ENCODE data around the gene AQP6.

The AQP6 gene

DNA sequence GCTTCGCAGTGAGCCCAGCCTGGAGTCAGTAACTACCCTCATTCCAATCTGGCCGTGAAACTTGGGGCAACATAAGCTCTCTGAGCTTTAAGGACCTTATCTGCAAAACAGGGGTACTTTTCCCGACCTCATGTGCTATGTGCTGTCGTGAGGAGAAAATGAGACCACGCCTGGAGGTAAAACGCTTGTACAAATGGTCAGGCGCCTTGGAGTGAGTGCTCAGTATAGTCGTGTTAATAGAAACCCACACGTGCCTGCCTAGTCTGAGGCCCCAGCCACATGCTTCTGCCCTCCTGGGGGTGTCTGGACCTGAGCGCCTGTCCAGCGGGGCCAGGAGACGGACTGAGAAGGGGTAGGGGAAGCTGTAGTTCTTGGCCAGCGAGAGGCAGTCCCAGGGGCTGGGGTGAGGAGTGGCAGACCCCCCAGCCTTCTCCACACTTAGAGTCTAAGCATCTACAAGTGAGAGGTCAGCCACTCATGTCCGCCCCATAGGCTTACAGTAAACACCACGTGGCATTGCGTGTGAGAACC lies 6.2 kb upstream of the AQP6 start:
- in situ Hi-C loops (cut with MboI; ENCODE audit: low sequenced_read_pairs), result loop anchor here (5.0 kb wide), 1 partner anchor 101 kb away; no protein-coding TSS in a partner anchor
- H3K36me3 ChIP-seq (replicated peaks), result no peaks in the 10 kb centered on the region; the same call in 1 of the 2 replicates
- H3K9me3 ChIP-seq, result no peaks in the 10 kb centered on the region
- 0 out of 2 replicates have a peak, but pooled peaks cover 4% of the 10 kb centered on the region for H3K27me3 ChIP-seq (ENCODE audit: low read depth)
- H3K4me3 ChIP-seq, result no peak overlapping the region
- peaks cover 5% of the 10 kb centered on the region for H3K4me1 ChIP-seq
- no peak for DNase-seq (ENCODE audit: low spot score in 2 of 2)

DNA sequence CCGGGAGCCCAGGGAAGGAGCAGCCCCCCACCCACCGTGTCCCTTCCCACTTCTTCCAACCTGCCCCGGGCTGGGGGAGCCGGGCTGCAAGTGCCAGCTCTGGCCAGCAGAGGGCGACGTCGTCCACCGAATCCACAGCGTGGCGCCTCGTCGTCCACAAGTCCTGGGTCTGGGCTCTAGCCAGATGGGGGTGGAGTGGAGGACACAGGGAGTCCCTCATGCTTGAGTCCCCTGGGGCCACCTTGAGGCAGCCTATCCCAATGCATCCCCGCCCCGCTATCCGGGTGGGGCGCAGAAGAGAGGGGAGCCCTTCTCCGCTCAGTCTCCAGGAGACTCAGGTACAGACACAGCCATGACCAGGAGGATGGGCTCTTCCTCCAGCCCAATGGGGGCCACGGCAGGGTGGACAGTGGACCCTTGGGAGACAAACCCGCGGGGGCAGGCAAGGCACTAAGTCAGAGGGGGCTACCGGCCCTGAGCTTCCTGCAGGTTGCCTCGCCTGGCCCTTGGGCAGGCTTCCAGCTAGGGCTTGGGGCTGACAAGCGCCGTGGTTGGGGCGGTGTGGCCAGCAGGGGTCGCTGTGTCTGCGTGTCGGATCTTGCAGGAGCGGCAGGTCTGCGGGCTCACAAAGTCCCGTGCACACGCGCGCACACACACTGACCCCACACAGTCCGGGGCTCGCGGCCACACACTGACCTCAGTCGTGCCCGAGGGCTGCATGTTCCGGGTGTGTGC lies 5.5 kb upstream of the AQP6 start:
- Histone ChIP-seq H3K4me3 (peak overlapping the region; percentile 26), H3K4me1 (peaks cover 5% of the 10 kb centered on the region), H3K27me3 (ENCODE audit: low read depth) (0 out of 2 replicates have a peak, but pooled peaks cover 4% of the 10 kb centered on the region), H3K36me3 (replicated peaks) (no peaks in the 10 kb centered on the region; the same call in 1 of the 2 replicates), H3K9me3 (no peaks in the 10 kb centered on the region)
- in situ Hi-C loops (cut with MboI; ENCODE audit: low sequenced_read_pairs), result loop anchor here (5.0 kb wide), 1 partner anchor 100 kb away; no protein-coding TSS in a partner anchor
- DNase-seq (ENCODE audit: low spot score in 2 of 2), result peak; percentile 70 to 97

DNA sequence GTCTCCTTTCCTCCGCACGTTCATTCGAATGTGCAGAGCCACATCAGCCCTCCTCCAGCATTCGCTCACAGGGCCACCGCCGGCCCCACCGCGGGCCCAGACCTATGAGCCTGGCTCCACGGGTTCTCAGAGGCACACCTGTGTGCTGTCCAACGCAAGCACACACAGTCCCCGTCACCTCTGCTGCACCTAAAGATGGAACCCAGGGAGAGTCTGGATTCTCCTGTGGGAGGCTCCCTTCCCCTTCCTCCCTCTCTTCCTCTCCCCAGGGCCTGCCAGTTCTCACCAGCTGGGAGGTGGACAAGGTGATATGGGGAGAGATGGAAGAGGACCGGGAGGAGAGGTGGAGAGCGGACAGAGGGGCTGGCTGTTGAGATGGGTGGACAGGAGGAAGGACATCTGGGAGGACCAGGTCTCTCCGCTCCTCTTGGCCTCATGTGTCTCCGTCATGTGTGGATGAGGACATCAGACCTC lies 4.9 kb upstream of the AQP6 start:
- Histone ChIP-seq H3K9me3 (no peaks in the 10 kb centered on the region), H3K27me3 (ENCODE audit: low read depth) (0 out of 2 replicates have a peak, but pooled peaks cover 4% of the 10 kb centered on the region), H3K4me3 (peak overlapping the region; percentile 26), H3K36me3 (replicated peaks) (no peaks in the 10 kb centered on the region; the same call in 1 of the 2 replicates), H3K4me1 (peaks cover 5% of the 10 kb centered on the region)
- in situ Hi-C loops (cut with MboI; ENCODE audit: low sequenced_read_pairs), result loop anchor here (5.0 kb wide), 1 partner anchor 99 kb away; no protein-coding TSS in a partner anchor
- DNase-seq (ENCODE audit: low spot score in 2 of 2), result no peak

DNA sequence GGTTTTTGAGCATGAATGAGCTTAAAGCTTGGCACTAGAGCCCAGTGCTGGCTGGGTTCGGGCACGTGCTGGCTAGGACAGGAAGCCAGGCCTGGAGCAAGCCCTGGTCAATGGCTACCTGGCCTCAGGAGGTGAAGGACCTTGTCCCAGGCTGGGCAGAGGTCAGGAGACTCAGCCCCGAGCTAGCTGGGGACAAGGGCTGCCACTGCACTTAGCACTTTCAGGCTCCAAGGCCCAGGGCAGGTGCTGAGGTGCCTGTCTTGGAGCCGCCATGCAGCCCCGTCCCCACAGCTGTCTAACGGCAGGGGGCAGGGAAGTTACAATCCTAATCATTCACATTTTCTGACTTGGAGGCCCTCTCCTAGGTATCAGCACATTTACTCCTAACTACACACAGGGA lies 4.3 kb upstream of the AQP6 start:
- Histone ChIP-seq H3K27me3 (ENCODE audit: low read depth) (0 out of 2 replicates have a peak, but pooled peaks cover 4% of the 10 kb centered on the region), H3K9me3 (no peaks in the 10 kb centered on the region), H3K4me3 (no peak overlapping the region), H3K36me3 (replicated peaks) (no peaks in the 10 kb centered on the region; the same call in 1 of the 2 replicates), H3K4me1 (peaks cover 5% of the 10 kb centered on the region)
- in situ Hi-C loops (cut with MboI; ENCODE audit: low sequenced_read_pairs), result loop anchor here (5.0 kb wide), 1 partner anchor 99 kb away; no protein-coding TSS in a partner anchor
- DNase-seq (ENCODE audit: low spot score in 2 of 2), result no peak

DNA sequence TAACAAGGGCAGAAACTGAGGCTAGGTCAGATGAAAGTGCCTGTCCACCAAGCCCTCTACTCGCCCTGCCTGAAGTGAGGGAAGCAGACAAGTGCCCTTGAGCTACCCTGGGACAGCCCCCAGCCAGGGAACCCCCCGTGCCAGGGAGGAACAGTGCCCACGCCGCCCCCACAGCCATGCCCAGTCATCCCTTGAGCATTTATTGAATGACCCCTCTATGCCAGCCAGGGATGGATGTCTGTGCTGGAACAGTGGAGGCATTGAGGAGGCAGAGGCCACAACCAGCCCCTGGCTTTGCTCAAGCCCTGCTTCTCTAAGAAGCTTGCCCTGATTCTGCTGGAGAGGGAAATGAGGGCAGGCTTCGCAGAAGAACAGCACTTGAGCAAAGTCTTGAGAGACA lies 3.7 kb upstream of the AQP6 start:
- H3K27me3 ChIP-seq (ENCODE audit: low read depth), result 0 out of 2 replicates have a peak, but pooled peaks cover 4% of the 10 kb centered on the region
- no peaks in the 10 kb centered on the region for H3K9me3 ChIP-seq
- DNase-seq (ENCODE audit: low spot score in 2 of 2), result no peak
- in situ Hi-C loops (cut with MboI; ENCODE audit: low sequenced_read_pairs), result loop anchor here (5.0 kb wide), 1 partner anchor 98 kb away; no protein-coding TSS in a partner anchor
- no peaks in the 10 kb centered on the region; the same call in 1 of the 2 replicates for H3K36me3 ChIP-seq (replicated peaks)
- H3K4me1 ChIP-seq, result peaks cover 5% of the 10 kb centered on the region
- no peak overlapping the region for H3K4me3 ChIP-seq

DNA sequence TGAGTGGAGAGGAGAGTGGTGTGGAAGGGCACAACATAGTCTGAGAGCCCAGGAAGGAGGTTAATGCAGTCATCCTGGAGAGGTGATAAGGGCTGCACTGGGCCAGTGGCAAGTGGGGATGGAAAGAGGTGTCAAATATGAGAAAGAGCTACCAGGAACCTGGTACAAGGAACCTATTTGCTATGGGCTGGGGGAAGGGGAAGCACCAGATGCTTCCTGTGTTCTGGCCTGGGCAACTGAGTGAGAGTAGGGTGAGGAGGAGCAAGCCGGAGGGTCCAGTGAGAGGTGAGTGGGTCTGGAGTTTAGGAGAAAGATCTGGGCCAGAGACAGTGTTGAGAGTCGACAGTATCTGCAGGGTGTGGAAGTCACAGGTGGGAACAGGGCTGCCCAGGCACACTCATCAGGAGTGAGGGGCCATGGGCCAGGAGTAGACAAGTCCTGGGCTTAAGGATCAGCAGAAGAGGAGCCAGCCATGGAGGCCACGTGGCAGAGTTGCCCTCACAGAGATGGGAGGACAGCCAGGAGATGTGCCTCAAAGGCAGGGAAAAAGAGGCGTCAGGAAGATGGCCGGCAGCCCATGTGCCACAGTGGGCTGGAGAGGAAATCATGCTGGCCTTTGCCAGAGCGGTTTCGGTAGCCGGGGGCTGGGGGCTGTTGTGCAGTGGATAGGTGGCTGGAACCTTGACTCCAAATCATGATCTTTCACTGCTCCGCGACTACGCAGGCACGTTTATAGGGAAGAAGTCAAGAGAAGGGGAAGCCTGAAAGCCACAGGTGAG lies 2.9 kb upstream of the AQP6 start:
- H3K36me3 ChIP-seq (replicated peaks), result no peaks in the 10 kb centered on the region; the same call in 1 of the 2 replicates

DNA sequence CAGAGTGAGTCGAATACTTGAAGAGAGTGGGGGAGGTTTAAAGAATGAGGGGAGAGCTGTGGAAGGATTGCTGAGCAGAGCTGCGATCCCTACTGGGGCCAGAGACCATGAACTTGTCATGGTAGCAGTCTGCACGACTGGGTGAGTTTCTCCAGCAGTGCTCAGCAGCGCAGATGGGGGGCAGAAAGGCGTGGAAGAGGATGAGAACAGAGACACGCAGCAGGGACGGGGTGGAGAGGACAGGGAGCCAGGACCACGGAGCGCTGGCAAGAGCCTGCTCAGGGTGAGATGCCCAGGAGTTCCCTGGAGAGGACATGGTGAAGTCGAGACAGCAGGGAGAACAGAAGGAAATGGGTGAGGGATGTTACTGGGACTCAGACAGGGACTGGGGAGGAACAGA lies 2.1 kb upstream of the AQP6 start:
- DNase-seq (ENCODE audit: low spot score in 2 of 2), result no peak
- H3K36me3 ChIP-seq (replicated peaks), result no peaks in the 10 kb centered on the region; the same call in 1 of the 2 replicates
- H3K9me3 ChIP-seq, result no peaks in the 10 kb centered on the region
- no peak overlapping the region for H3K4me3 ChIP-seq
- in situ Hi-C loops (cut with MboI; ENCODE audit: low sequenced_read_pairs), result no loop called here
- peaks cover 5% of the 10 kb centered on the region for H3K4me1 ChIP-seq
- H3K27me3 ChIP-seq (ENCODE audit: low read depth), result no peaks in the 10 kb centered on the region

More for the DNA sequence above, 2.9 kb upstream of the AQP6 start:
- in situ Hi-C loops (cut with MboI; ENCODE audit: low sequenced_read_pairs), result loop anchor here (5.0 kb wide), 1 partner anchor 97 kb away; no protein-coding TSS in a partner anchor
- Histone ChIP-seq H3K27me3 (ENCODE audit: low read depth) (no peaks in the 10 kb centered on the region), H3K4me1 (peaks cover 5% of the 10 kb centered on the region), H3K9me3 (no peaks in the 10 kb centered on the region), H3K4me3 (no peak overlapping the region)
- no peak for DNase-seq (ENCODE audit: low spot score in 2 of 2)

DNA sequence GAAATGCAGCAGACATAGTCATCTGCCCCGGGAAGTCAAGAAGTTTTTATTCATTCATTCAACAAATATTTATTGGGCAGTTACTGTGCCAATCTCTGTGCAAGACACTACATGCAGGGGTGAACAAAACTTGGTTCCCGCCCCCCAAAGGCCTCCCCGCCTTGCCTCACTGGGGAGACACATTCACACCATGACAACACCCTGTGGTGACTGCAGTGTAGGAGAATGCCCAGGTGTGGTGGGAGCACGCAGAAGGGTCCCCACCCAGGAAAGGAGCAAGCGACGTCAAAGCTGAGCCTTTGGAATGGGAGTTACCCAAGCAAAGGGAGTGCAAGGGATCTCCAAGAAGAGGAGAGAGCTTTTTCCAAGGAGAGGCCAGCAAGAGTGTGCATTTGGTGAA lies 1.6 kb upstream of the AQP6 start:
- Histone ChIP-seq H3K9me3 (no peaks in the 10 kb centered on the region), H3K36me3 (replicated peaks) (no peaks in the 10 kb centered on the region; the same call in 1 of the 2 replicates), H3K4me1 (peaks cover 5% of the 10 kb centered on the region), H3K27me3 (ENCODE audit: low read depth) (no peaks in the 10 kb centered on the region), H3K4me3 (no peak overlapping the region)
- in situ Hi-C loops (cut with MboI; ENCODE audit: low sequenced_read_pairs), result no loop called here
- DNase-seq (ENCODE audit: low spot score in 2 of 2), result no peak

DNA sequence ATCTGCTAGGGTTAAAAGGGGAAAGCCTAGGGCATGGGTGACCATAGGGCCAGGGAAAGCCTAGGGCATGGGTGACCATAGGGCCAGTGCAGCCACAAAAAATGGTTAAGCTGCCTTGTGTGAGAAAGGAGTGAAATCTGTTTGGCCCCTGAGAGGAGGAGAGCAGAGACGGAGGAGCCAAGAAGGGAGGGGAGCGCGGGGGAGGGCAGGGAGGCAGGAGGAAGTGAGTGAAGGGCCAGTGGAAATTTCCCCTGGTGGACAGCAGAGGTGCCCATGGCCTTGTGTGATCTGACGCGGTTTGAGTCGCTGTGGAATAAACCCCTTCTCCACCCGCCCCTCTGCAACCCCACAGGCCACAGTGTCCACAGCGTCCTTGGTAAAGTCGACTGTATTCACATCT lies 618 bp upstream of the AQP6 start:
- in situ Hi-C loops (cut with MboI; ENCODE audit: low sequenced_read_pairs), result no loop called here
- Histone ChIP-seq H3K4me1 (peaks cover 5% of the 10 kb centered on the region), H3K36me3 (replicated peaks) (no peaks in the 10 kb centered on the region; the same call in 1 of the 2 replicates), H3K9me3 (no peaks in the 10 kb centered on the region), H3K4me3 (no peak overlapping the region), H3K27me3 (ENCODE audit: low read depth) (no peaks in the 10 kb centered on the region)
- DNase-seq (ENCODE audit: low spot score in 2 of 2), result no peak

DNA sequence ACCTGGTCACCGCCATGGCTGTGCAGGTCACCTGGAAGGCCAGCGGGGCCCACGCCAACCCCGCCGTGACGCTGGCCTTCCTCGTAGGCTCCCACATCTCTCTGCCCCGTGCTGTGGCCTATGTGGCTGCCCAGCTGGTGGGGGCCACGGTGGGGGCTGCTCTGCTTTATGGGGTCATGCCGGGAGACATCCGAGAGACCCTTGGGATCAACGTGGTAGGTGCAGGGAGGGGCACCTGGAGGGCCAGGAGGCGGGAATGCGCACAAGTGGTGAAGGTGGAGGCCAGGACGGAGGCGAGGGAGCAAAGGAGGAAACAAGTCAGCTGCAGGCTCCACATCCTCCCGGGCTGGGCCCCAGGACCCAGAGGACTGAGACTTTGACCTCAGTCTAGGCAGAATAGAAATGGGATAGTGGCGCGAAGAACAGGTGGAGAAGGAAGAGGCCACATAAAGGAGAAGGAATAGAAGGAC lies 649 bp downstream of the AQP6 start:
- Histone ChIP-seq H3K27me3 (ENCODE audit: low read depth) (no peaks in the 10 kb centered on the region), H3K4me3 (no peak overlapping the region), H3K36me3 (replicated peaks) (no peaks in the 10 kb centered on the region), H3K4me1 (no peaks in the 10 kb centered on the region), H3K9me3 (no peaks in the 10 kb centered on the region)
- in situ Hi-C loops (cut with MboI; ENCODE audit: low sequenced_read_pairs), result no loop called here
- no peak for DNase-seq (ENCODE audit: low spot score in 2 of 2)

DNA sequence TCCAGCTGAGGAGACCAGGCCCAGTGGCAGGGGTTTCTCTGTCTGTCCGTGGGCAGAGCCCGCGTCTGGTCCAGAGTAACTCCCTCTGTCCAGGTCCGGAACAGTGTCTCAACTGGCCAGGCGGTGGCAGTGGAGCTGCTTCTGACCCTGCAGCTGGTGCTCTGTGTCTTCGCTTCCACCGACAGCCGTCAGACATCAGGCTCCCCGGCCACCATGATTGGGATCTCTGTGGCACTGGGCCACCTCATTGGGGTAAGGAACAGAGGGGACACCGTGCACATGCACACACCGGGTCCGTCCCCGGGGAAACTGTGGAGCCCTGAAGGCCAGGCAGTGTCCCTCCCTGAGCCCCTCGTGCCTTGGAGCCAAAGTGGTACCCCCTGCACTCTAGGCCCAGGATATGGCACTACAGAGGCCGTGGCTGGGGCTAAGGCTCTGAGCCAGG lies 1.5 kb downstream of the AQP6 start:
- Histone ChIP-seq H3K4me1 (no peaks in the 10 kb centered on the region), H3K36me3 (replicated peaks) (no peaks in the 10 kb centered on the region), H3K27me3 (ENCODE audit: low read depth) (no peaks in the 10 kb centered on the region), H3K4me3 (no peak overlapping the region), H3K9me3 (no peaks in the 10 kb centered on the region)
- no peak for DNase-seq (ENCODE audit: low spot score in 2 of 2)
- in situ Hi-C loops (cut with MboI; ENCODE audit: low sequenced_read_pairs), result no loop called here

DNA sequence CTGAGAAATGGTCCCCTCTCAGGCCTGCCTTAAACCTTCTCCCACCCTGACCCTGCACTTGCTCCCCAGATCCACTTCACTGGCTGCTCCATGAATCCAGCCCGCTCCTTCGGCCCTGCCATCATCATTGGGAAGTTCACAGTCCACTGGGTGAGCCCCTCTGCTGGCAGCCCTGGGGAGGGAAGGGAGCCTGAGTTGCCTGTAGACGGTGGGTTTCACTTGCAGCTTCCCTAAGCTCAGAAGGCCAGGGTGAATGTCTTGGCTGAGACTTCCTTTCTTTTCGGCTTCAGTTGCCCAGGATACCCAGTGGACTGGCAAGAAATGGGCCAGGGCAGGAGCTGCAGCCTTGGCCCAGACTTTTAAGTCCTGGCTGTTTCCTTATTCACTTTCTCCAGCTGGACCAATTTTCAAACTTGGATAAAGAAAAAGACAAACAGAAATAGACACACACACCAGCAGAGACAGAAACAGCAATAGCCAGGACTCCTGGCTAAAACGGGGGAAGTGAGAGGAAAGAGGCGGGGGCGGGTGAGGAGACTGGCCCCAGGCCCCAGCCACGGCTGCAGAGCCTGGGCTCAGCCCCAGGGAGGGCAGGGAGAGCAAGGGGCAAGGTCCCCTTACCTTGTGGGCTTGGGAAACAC lies 2.0 kb downstream of the AQP6 start:
- H3K27me3 ChIP-seq (ENCODE audit: low read depth), result no peaks in the 10 kb centered on the region
- H3K9me3 ChIP-seq, result no peaks in the 10 kb centered on the region
- in situ Hi-C loops (cut with MboI; ENCODE audit: low sequenced_read_pairs), result no loop called here
- no peak for DNase-seq (ENCODE audit: low spot score in 2 of 2)
- H3K36me3 ChIP-seq (replicated peaks), result no peaks in the 10 kb centered on the region
- H3K4me1 ChIP-seq, result no peaks in the 10 kb centered on the region
- no peak overlapping the region for H3K4me3 ChIP-seq

DNA sequence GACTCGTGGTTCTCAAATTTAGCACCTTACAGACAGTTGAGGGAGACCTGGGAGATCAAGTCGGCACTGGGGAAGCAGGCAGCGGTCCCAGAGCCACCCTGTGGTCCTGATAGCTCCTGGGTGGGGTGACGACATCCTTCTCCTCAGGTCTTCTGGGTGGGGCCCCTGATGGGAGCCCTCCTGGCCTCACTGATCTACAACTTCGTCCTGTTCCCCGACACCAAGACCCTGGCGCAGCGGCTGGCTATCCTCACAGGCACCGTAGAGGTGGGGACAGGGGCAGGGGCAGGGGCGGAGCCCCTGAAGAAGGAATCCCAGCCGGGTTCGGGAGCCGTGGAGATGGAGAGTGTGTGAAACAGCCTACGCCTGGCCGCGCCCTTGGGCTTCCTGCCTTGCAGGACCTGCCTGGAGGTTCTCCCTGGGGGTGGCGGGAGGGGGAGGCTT lies 2.6 kb downstream of the AQP6 start:
- Histone ChIP-seq H3K27me3 (ENCODE audit: low read depth) (no peaks in the 10 kb centered on the region), H3K36me3 (replicated peaks) (no peaks in the 10 kb centered on the region), H3K4me3 (no peak overlapping the region), H3K9me3 (no peaks in the 10 kb centered on the region), H3K4me1 (no peaks in the 10 kb centered on the region)
- in situ Hi-C loops (cut with MboI; ENCODE audit: low sequenced_read_pairs), result no loop called here
- no peak for DNase-seq (ENCODE audit: low spot score in 2 of 2)

Data from HAP-1 (cell line).